DOHH2 (cell line): ENCODE measurements around the gene RALGAPA2.

Experiments used
- H3F3A ChIP-seq: fragments of 200-600 bp; sonication (generic), shearing (Covaris generic); 2 replicates; pipeline ENCODE4 v1.6.0; 2016; ENCODE audit warnings: antibody characterized with exemption, mild to moderate bottlenecking; ENCODE audit not compliant: control insufficient read depth, insufficient read depth
- H3K27ac ChIP-seq: fragments of 200-600 bp; sonication (generic); 2 replicates; pipeline ENCODE4 v1.5.1; 2014; ENCODE audit warnings: low read depth, mild to moderate bottlenecking, low read length, moderate library complexity
- H3K27me3 ChIP-seq: fragments of 200-600 bp; sonication (generic); 2 replicates; pipeline ENCODE4 v1.6.1; 2014; ENCODE audit warnings: mild to moderate bottlenecking, low read length, mixed read lengths; ENCODE audit not compliant: control insufficient read depth
- H3K36me3 ChIP-seq: fragments of 200-600 bp; sonication (generic); 2 replicates; pipeline ENCODE4 v1.6.1; 2014; ENCODE audit warnings: mild to moderate bottlenecking, low read length, moderate library complexity, mixed read lengths; ENCODE audit not compliant: control insufficient read depth
- H3K4me1 ChIP-seq: fragments of 200-600 bp; sonication (generic); 2 replicates; pipeline ENCODE4 v1.6.1; 2014; ENCODE audit warnings: mild to moderate bottlenecking, low read length, mixed read lengths; ENCODE audit not compliant: control insufficient read depth
- H3K4me2 ChIP-seq: fragments of 200-600 bp; sonication (generic); 2 replicates; pipeline ENCODE4 v1.6.0; 2014; ENCODE audit warnings: mild to moderate bottlenecking, low read length, moderate library complexity
- H3K4me3 ChIP-seq: fragments of 200-600 bp; sonication (generic); 2 replicates; pipeline ENCODE4 v1.5.1; 2014; ENCODE audit warnings: mild to moderate bottlenecking, low read length, mixed read lengths
- H3K79me2 ChIP-seq: fragments of 200-600 bp; sonication (generic); 2 replicates; pipeline ENCODE4 v1.6.1; 2014; ENCODE audit warnings: mild to moderate bottlenecking, low read length, mixed read lengths; ENCODE audit not compliant: control insufficient read depth
- H3K9me2 ChIP-seq: fragments of 200-600 bp; sonication (generic); replicated peaks from 2 replicates; pipeline ENCODE4 v1.6.1; 2014; ENCODE audit warnings: mild to moderate bottlenecking, low read length, mixed read lengths; ENCODE audit not compliant: control insufficient read depth
- H3K9me3 ChIP-seq: fragments of 200-600 bp; sonication (generic); 2 replicates; pipeline ENCODE4 v1.6.1; 2014; ENCODE audit warnings: antibody characterized with exemption, low read length, mixed read lengths; ENCODE audit not compliant: control insufficient read depth, insufficient read depth
- H4K20me1 ChIP-seq: fragments of 200-600 bp; sonication (generic); 2 replicates; pipeline ENCODE4 v1.6.0; 2014; ENCODE audit warnings: low read depth, mild to moderate bottlenecking, antibody characterized with exemption, low read length, moderate library complexity; ENCODE audit not compliant: control insufficient read depth, insufficient read depth
- EZH2phosphoT487 ChIP-seq: fragments of 200-600 bp; sonication (generic); IDR thresholded peaks from 2 replicates; pipeline ENCODE4 v1.6.1; 2017; ENCODE audit warnings: borderline replicate concordance, mild to moderate bottlenecking, antibody characterized with exemption, low read length, moderate library complexity, mixed read lengths
- TF ChIP-seq, protein P1 (sequence below): fragments of 200-600 bp; sonication (generic); IDR thresholded peaks from one replicate; pipeline ENCODE4 v1.5.1; 2014; ENCODE audit warnings: antibody characterized with exemption, mild to moderate bottlenecking, low read depth, low read length; ENCODE audit not compliant: poor library complexity, severe bottlenecking

Gene RALGAPA2

DNA sequence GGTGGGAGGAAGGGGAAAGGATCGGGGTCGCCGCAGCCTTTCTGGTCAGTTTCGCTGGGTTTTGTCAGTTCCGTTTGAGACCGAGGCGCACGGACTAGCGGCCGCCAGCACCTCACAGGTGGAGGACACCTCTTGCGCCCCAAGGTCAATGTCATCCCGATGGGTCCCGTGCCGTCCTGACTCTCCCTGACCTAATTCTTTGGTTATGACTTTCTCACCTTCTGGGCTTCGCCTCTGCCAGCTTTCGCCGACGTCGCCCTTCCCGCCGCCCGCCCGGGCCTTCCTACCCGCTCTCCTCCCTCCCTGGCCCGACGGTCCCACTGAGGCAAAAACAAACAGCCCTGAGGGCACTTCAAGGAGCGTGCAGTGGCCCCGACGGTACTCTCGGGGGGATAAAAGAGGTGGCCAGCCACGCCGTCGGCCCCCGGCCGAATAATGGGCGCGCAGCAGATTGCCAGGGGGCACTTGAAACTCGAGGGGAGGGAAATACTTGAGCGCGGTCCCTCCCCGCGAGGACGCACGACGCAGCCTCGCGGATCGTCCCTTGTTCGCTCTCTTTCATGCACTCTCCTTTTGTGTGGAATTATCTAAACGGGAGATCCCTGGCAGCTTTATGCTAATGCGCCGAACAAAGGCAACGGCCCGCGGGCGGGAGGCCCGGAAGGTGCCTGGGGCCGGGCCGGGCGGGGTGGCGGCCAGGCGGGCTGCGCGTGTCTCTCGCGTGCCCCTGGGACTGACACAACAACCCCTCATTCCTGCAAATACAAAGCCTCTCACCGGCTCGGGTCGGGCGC is 348.4 kb downstream of the RALGAPA2 start:
- TF ChIP-seq, protein P1, sequence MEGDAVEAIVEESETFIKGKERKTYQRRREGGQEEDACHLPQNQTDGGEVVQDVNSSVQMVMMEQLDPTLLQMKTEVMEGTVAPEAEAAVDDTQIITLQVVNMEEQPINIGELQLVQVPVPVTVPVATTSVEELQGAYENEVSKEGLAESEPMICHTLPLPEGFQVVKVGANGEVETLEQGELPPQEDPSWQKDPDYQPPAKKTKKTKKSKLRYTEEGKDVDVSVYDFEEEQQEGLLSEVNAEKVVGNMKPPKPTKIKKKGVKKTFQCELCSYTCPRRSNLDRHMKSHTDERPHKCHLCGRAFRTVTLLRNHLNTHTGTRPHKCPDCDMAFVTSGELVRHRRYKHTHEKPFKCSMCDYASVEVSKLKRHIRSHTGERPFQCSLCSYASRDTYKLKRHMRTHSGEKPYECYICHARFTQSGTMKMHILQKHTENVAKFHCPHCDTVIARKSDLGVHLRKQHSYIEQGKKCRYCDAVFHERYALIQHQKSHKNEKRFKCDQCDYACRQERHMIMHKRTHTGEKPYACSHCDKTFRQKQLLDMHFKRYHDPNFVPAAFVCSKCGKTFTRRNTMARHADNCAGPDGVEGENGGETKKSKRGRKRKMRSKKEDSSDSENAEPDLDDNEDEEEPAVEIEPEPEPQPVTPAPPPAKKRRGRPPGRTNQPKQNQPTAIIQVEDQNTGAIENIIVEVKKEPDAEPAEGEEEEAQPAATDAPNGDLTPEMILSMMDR, result no peak
- H3K27ac ChIP-seq, result no peak overlapping the region
- H3K27me3 ChIP-seq, result peaks cover 22% of the 10 kb centered on the region

DNA sequence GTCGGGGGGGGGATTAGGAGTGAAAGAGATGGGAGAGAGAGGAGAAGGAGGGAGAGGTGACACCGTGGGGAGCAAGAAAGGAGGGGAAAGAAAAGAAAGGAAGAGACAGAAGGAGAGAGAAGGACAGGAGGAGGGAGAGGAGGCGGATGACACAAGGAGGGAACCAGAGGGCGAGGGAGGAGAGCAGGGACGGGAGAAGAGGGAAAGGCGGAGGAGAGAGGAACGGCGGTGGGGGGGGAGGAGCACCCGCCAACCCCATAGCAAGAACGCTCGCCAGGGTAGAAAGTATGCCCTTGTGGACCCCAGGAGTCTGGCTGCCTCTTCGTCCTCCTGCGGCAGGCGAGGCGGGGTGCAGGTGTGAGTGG is 349.0 kb downstream of the RALGAPA2 start:
- H3K79me2 ChIP-seq, result no peaks in the 10 kb centered on the region
- no peaks in the 10 kb centered on the region for H3K9me2 ChIP-seq
- no peaks in the 10 kb centered on the region for H3K9me3 ChIP-seq
- no peak overlapping the region for H3K4me3 ChIP-seq
- peaks cover 5% of the 10 kb centered on the region for H3F3A ChIP-seq
- no peak overlapping the region for H3K27ac ChIP-seq
- H3K4me2 ChIP-seq, result no peak overlapping the region
- peaks cover 19% of the 10 kb centered on the region for H3K27me3 ChIP-seq
- H3K36me3 ChIP-seq, result no peaks in the 10 kb centered on the region
- TF ChIP-seq, protein P1, result no peak
- no peak for TF ChIP-seq EZH2phosphoT487
- H3K4me1 ChIP-seq, result no peaks in the 10 kb centered on the region
- no peaks in the 10 kb centered on the region for H4K20me1 ChIP-seq

More for the DNA sequence above, 348.4 kb downstream of the RALGAPA2 start:
- no peak overlapping the region for H3K4me3 ChIP-seq
- H3F3A ChIP-seq, result peaks cover 4% of the 10 kb centered on the region; the same call in 1 of the 2 replicates
- no peaks in the 10 kb centered on the region for H3K36me3 ChIP-seq
- no peaks in the 10 kb centered on the region for H4K20me1 ChIP-seq
- no peak overlapping the region for H3K4me2 ChIP-seq
- no peaks in the 10 kb centered on the region for H3K9me2 ChIP-seq
- no peaks in the 10 kb centered on the region for H3K4me1 ChIP-seq
- no peaks in the 10 kb centered on the region for H3K79me2 ChIP-seq
- H3K9me3 ChIP-seq, result no peaks in the 10 kb centered on the region

DNA sequence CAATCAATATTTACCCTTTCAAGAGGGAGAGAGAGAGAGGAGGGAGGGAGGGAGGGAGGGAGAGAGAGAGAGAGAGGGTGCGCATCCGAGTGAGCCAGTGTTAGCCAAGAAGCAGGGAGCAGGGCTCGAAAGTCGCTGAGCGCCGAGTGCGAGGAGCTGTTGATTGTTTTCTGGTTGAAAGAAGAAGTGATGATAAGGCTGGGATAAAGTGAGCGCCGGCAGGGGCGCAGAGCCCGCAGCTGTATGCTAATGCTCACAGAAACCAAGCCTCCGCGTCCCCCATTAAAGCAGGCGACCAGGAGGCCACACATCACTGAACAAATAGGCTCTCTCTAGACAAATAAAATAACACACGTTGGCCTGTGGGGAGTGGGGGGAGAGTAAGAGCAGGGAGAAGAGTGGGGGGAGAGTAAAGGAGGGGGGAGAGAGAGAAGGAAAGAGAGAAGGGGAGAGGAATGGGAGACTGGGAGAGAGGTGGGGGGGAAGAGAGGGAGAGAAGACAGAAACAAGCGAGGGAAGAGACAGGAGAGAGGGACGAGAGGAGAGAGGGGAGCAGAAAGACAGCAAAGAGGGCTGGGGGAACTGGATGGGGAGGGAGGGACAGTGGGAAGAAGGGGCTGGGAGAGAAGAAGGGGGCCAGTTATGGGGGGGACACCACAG is 349.5 kb downstream of the RALGAPA2 start:
- Histone ChIP-seq H3K79me2 (no peaks in the 10 kb centered on the region), H3K4me2 (no peak overlapping the region), H4K20me1 (no peaks in the 10 kb centered on the region), H3K27me3 (peaks cover 19% of the 10 kb centered on the region), H3K9me3 (no peaks in the 10 kb centered on the region), H3K27ac (no peak overlapping the region), H3K4me3 (no peak overlapping the region), H3K9me2 (no peaks in the 10 kb centered on the region), H3F3A (peaks cover 7% of the 10 kb centered on the region), H3K36me3 (no peaks in the 10 kb centered on the region), H3K4me1 (no peaks in the 10 kb centered on the region)
- TF ChIP-seq, protein P1, result no peak
- TF ChIP-seq EZH2phosphoT487, result no peak
